IMR-90 (cell line): ENCODE results near the gene CYP3A4.

Experiments used
- CEBPB ChIP-seq: IDR thresholded peaks from 2 replicates; pipeline ENCODE4 v1.6.1; 2012; ENCODE audit warnings: low read depth, low read length, improper control_type of control experiment
- CTCF ChIP-seq: conservative IDR thresholded peaks from 2 replicates; pipeline ENCODE4 v1.5.1; 2012; ENCODE audit warnings: mild to moderate bottlenecking, low read depth, low read length, improper control_type of control experiment
- ELK1 ChIP-seq: fragments of 150-350 bp; IDR thresholded peaks from 2 replicates; pipeline ENCODE4 v1.6.1; 2016; ENCODE audit warnings: low read depth, mild to moderate bottlenecking, low read length, moderate library complexity, borderline replicate concordance
- FOS ChIP-seq: fragments of 150-350 bp; IDR thresholded peaks from 2 replicates; pipeline ENCODE4 v1.6.1; 2016; ENCODE audit warnings: low read depth, low read length
- MXI1 ChIP-seq: IDR thresholded peaks from 2 replicates; pipeline ENCODE4 v1.6.1; 2012; ENCODE audit warnings: low read depth, mild to moderate bottlenecking, low read length, moderate library complexity, borderline replicate concordance
- POLR2A ChIP-seq: IDR thresholded peaks from 2 replicates; pipeline ENCODE4 v1.6.1; 2012; ENCODE audit warnings: mild to moderate bottlenecking, low read depth, low read length
- RAD21 ChIP-seq: IDR thresholded peaks from 2 replicates; pipeline ENCODE4 v1.6.1; 2012; ENCODE audit warnings: low read length, improper control_type of control experiment
- RFX5 ChIP-seq: IDR thresholded peaks from 2 replicates; pipeline ENCODE4 v1.8.0; 2012; ENCODE audit warnings: low read depth, mild to moderate bottlenecking, low read length, moderate library complexity
- SMC3 ChIP-seq: fragments of 150-350 bp; IDR thresholded peaks from 2 replicates; pipeline ENCODE4 v1.6.1; 2016; ENCODE audit warnings: low read depth, mild to moderate bottlenecking, antibody characterized with exemption, low read length, moderate library complexity
- USF2 ChIP-seq: fragments of 150-350 bp; IDR thresholded peaks from 2 replicates; pipeline ENCODE4 v1.6.1; 2017; ENCODE audit warnings: mild to moderate bottlenecking, antibody characterized with exemption, low read length, low read depth

GRCh38 chr7:99709260-99709659 lies 74.7 kb downstream of the CYP3A4 start:
- TF ChIP-seq ELK1 (no peak), RFX5 (no peak), POLR2A (no peak), CTCF (no peak), RAD21 (no peak), MXI1 (no peak), USF2 (no peak), CEBPB (no peak), SMC3 (no peak), FOS (no peak)
